HL-60 (cell line): ENCODE data around the gene PGLYRP4.

Experiments
- CTCF ChIP-seq: IDR thresholded peaks from one replicate; pipeline ENCODE4 v1.5.1; 2011; ENCODE audit warnings: low read length, control low read depth, inconsistent platforms; ENCODE audit not compliant: insufficient read depth
- POLR2AphosphoS5 ChIP-seq: IDR thresholded peaks from 2 replicates; pipeline ENCODE4 v1.6.1; 2012; ENCODE audit warnings: low read depth

- TF ChIP-seq POLR2AphosphoS5, result no peak
- TF ChIP-seq CTCF, result no peak
Observed at GRCh38 chr1:153366261-153366660, 17.6 kb upstream of the PGLYRP4 start.
